Activated T-helper 1 cell treated with anti-CD3 and anti-CD28 coated beads, Interleukin-12 subunit alpha, Interleukin-12 subunit beta, Interleukin-2, Interleukin-4 antibody, amounts not matched to agents 30 ng/mL and 10 ng/mL and 1 ng/mL, durations not matched to agents 14 hours and 24 hours and 36 hours (primary cell): ENCODE data around the gene HELT. TPM values are rescaled to one million over a fixed set of nuclear protein-coding genes. Genes with fewer than 3 reads are reported as not detected.

Source experiments
- DNase-seq: peaks from one replicate; pipeline ENCODE4 v3.0.0; 2021; ENCODE audit warnings: low spot score
- H3K27ac Mint-ChIP-seq: one replicate; pipeline ENCODE4 v1.8.0; 2021; ENCODE audit warnings: mild to moderate bottlenecking, mixed read lengths
- H3K27me3 Mint-ChIP-seq: one replicate; pipeline ENCODE4 v1.8.0; 2022; ENCODE audit warnings: mild to moderate bottlenecking, moderate library complexity, mixed read lengths; ENCODE audit not compliant: insufficient read depth
- H3K36me3 Mint-ChIP-seq: one replicate; pipeline ENCODE4 v1.8.0; 2021; ENCODE audit warnings: low read depth, mixed read lengths
- H3K4me1 Mint-ChIP-seq: one replicate; pipeline ENCODE4 v1.8.0; 2021; ENCODE audit warnings: low read depth, mixed read lengths
- H3K4me3 Mint-ChIP-seq: one replicate; pipeline ENCODE4 v1.8.0; 2021; ENCODE audit warnings: mild to moderate bottlenecking, moderate library complexity, mixed read lengths
- H3K9me3 Mint-ChIP-seq: one replicate; pipeline ENCODE4 v1.8.0; 2021; ENCODE audit warnings: mixed read lengths
- intact Hi-C: fragments of 100-400 bp; cut with micrococcal nuclease; formaldehyde crosslinking; loops from one replicate; pipeline ENCODE4 v1.15.1; 2024
- total RNA-seq: library from RNA; stranded (reverse); gene quantifications from 2 replicates; pipeline ENCODE4 v1.2.3, GENCODE V29; 2022

Gene HELT
- total RNA-seq, 1 donor from 2014 or later = not detected

GRCh38 chr4:185066179-185066578 lies 47.9 kb downstream of the HELT start:
- Mint-ChIP-seq H3K4me1 (no peaks in the 10 kb centered on the region), H3K27me3 (peaks cover 15% of the 10 kb centered on the region), H3K27ac (no peak overlapping the region), H3K9me3 (no peaks in the 10 kb centered on the region), H3K36me3 (no peaks in the 10 kb centered on the region), H3K4me3 (no peak overlapping the region)
- DNase-seq = no peak
- intact Hi-C loops = no loop called here

- Mint-ChIP-seq H3K27me3 (peaks cover 22% of the 10 kb centered on the region), H3K9me3 (no peaks in the 10 kb centered on the region), H3K4me3 (no peak overlapping the region), H3K36me3 (no peaks in the 10 kb centered on the region), H3K4me1 (no peaks in the 10 kb centered on the region), H3K27ac (no peak overlapping the region)
- DNase-seq = no peak
- intact Hi-C loops = no loop called here
Measured at GRCh38 chr4:185068837-185069236, 50.5 kb downstream of the HELT start.

Other genes starting within 250 kb of the HELT start
- gene ACSL1, start 192.5 kb upstream of the HELT start, total RNA-seq = 56.7 and 61.8 TPM in 2 replicates
- gene SLC25A4, start 124.8 kb downstream of the HELT start, total RNA-seq = 2.3 and 2.7 TPM in 2 replicates
- 52.4 and 54.6 TPM in 2 replicates for gene CFAP97, start 185.5 kb downstream of the HELT start, total RNA-seq
- gene SNX25, start 191.1 kb downstream of the HELT start, total RNA-seq = 22.9 and 25.3 TPM in 2 replicates